NCI-H187 (cell line): ENCODE measurements around the gene EPHB1.
"Not testable (repeated sequence)": the region's sequence is repeated elsewhere in the genome, so short reads cannot be mapped to it uniquely, and the experiment has no call there.

ENCODE experiments used
- DNase-seq, 2 experiments: peaks; one replicate each; lab custom pipeline; 2025; lab: John Stamatoyannopoulos, UW

Gene EPHB1

GRCh38 chr3:134955874-134956273 is 160.8 kb downstream of the EPHB1 start:
- DNase-seq = no peak

- no peak for DNase-seq
Measured at GRCh38 chr3:134956395-134956794, 161.3 kb downstream of the EPHB1 start.

- DNase-seq = no peak
Measured at GRCh38 chr3:134956844-134957243, 161.8 kb downstream of the EPHB1 start.

- no peak for DNase-seq
Measured at GRCh38 chr3:134959516-134959915, 164.5 kb downstream of the EPHB1 start.

GRCh38 chr3:134964226-134964625 is 169.2 kb downstream of the EPHB1 start:
- DNase-seq = no peak

- DNase-seq = no peak
Measured at GRCh38 chr3:134965865-134966481, 170.9 kb downstream of the EPHB1 start.

GRCh38 chr3:134970895-134971294 is 175.8 kb downstream of the EPHB1 start:
- DNase-seq = no peak

- no peak for DNase-seq
Measured at GRCh38 chr3:134971306-134971705, 176.2 kb downstream of the EPHB1 start.

- DNase-seq = not testable (repeated sequence)
Measured at GRCh38 chr3:134971907-134972306, 176.8 kb downstream of the EPHB1 start.

GRCh38 chr3:134972836-134973455 is 177.9 kb downstream of the EPHB1 start:
- DNase-seq = no peak

- peak; percentile 72 to 87 for DNase-seq
Measured at GRCh38 chr3:134974624-134975023, 179.6 kb downstream of the EPHB1 start.

- no peak for DNase-seq
Measured at GRCh38 chr3:134976948-134977347, 181.9 kb downstream of the EPHB1 start.

- no peak for DNase-seq
Measured at GRCh38 chr3:134978658-134979057, 183.6 kb downstream of the EPHB1 start.

GRCh38 chr3:134985864-134986715 is 191.0 kb downstream of the EPHB1 start:
- DNase-seq = no peak

GRCh38 chr3:134988666-134989065 is 193.6 kb downstream of the EPHB1 start:
- no peak for DNase-seq

GRCh38 chr3:134991003-134991402 is 195.9 kb downstream of the EPHB1 start:
- DNase-seq = no peak

- no peak for DNase-seq
Measured at GRCh38 chr3:134991472-134992010, 196.5 kb downstream of the EPHB1 start.

GRCh38 chr3:134992180-134992579 is 197.1 kb downstream of the EPHB1 start:
- DNase-seq = no peak

GRCh38 chr3:134992586-134992985 is 197.5 kb downstream of the EPHB1 start:
- DNase-seq = no peak

GRCh38 chr3:134993011-134993410 is 198.0 kb downstream of the EPHB1 start:
- no peak for DNase-seq

- DNase-seq = no peak
Measured at GRCh38 chr3:134998158-134998557, 203.1 kb downstream of the EPHB1 start.

- no peak for DNase-seq
Measured at GRCh38 chr3:134998855-134999254, 203.8 kb downstream of the EPHB1 start.

- DNase-seq = no peak
Measured at GRCh38 chr3:135000465-135000864, 205.4 kb downstream of the EPHB1 start.
